H1 (cell line): Measurements from ENCODE around the gene TTC38. TPM values are rescaled to one million over a fixed set of nuclear protein-coding genes. Genes with fewer than 3 reads are reported as not detected.

Source experiments
- CTCF ChIA-PET: fragments of 300-600 bp; sonication (Branson Sonifier 250); formaldehyde crosslinking; loops from one replicate; lab custom pipeline; 2021; ENCODE audit not compliant: partially characterized antibody; lab: Charles Lee
- POLR2A ChIA-PET: fragments of 300-600 bp; sonication (Branson Sonifier 250); formaldehyde crosslinking; loops from one replicate; lab custom pipeline; 2021; ENCODE audit warnings: inconsistent platforms; ENCODE audit not compliant: partially characterized antibody; lab: Charles Lee
- DNase-seq, 2 experiments: peaks; one replicate each; pipeline versions ENCODE4 v3.0.0 to v3.0.0-alpha.2; 2010 to 2022; ENCODE audit warnings: low spot score in 2 of 2, low read depth in 1 of 2, mixed read lengths in 1 of 2
- FAIRE-seq: peaks from 2 replicates; lab custom pipeline; 2011; peaks lifted over from hg19 to GRCh38; lab: Jason Lieb, UNC
- H2AFZ ChIP-seq: 2 replicates; pipeline ENCODE4 v1.8.1; 2012; ENCODE audit warnings: low read length, inconsistent platforms
- H2AK5ac ChIP-seq: 2 replicates; pipeline ENCODE4 v1.6.1; 2013; ENCODE audit warnings: low read depth, low read length
- H2BK120ac ChIP-seq: replicated peaks from 2 replicates; pipeline ENCODE3; 2013; ENCODE audit warnings: low read depth, low read length, inconsistent platforms
- H2BK12ac ChIP-seq: 2 replicates; pipeline ENCODE4 v1.6.1; 2013; ENCODE audit warnings: low read depth, low read length
- H2BK15ac ChIP-seq: 2 replicates; pipeline ENCODE4 v1.6.1; 2013; ENCODE audit warnings: low read length
- H2BK20ac ChIP-seq: 2 replicates; pipeline ENCODE4 v1.6.1; 2013; ENCODE audit warnings: low read length
- H2BK5ac ChIP-seq: 2 replicates; pipeline ENCODE4 v1.6.1; 2013; ENCODE audit warnings: low read depth, low read length
- H3K14ac ChIP-seq: 2 replicates; pipeline ENCODE4 v1.6.1; 2013; ENCODE audit warnings: inconsistent platforms; ENCODE audit not compliant: insufficient read length
- H3K18ac ChIP-seq: 2 replicates; pipeline ENCODE4 v1.6.1; 2013; ENCODE audit warnings: low read length; ENCODE audit errors: extremely low read depth
- H3K23ac ChIP-seq: 2 replicates; pipeline ENCODE4 v1.6.1; 2013; ENCODE audit warnings: inconsistent platforms; ENCODE audit not compliant: insufficient read length
- H3K23me2 ChIP-seq: 2 replicates; pipeline ENCODE4 v1.6.1; 2013; ENCODE audit warnings: low read depth, low read length
- H3K27ac ChIP-seq: 2 replicates; pipeline ENCODE4 v1.6.1; 2011; ENCODE audit warnings: low read depth, low read length, inconsistent platforms
- H3K27me3 ChIP-seq, 4 experiments: replicated peaks in 1 of 4; 1 replicate in 1 of 4; 2 replicates in 3 of 4; pipeline versions ENCODE4 v1.6.1 to v1.8.1; 2011 to 2013; ENCODE audit warnings: low read length in 3 of 4, mild to moderate bottlenecking in 3 of 4, inconsistent platforms in 2 of 4, mixed read lengths in 2 of 4, moderate library complexity in 1 of 4; ENCODE audit not compliant: control insufficient read depth in 3 of 4, insufficient read depth in 3 of 4; ENCODE audit errors: extremely low read depth in 1 of 4
- H3K36me3 ChIP-seq, 4 experiments: 2 replicates each; pipeline versions ENCODE4 v1.6.1 to v1.8.1; 2011 to 2013; ENCODE audit warnings: mild to moderate bottlenecking in 4 of 4, low read length in 3 of 4, moderate library complexity in 2 of 4, control low read depth in 1 of 4, inconsistent platforms in 1 of 4; ENCODE audit not compliant: insufficient read depth in 4 of 4, control insufficient read depth in 2 of 4
- H3K4ac ChIP-seq: replicated peaks from 2 replicates; pipeline ENCODE3; 2013; ENCODE audit warnings: low read length, low read depth, mixed read lengths, inconsistent platforms; ENCODE audit not compliant: insufficient read length
- H3K4me1 ChIP-seq, 4 experiments: replicated peaks in 1 of 4; 1 replicate in 1 of 4; 2 replicates in 3 of 4; pipeline versions ENCODE4 v1.6.1 to v1.8.1; 2011 to 2013; ENCODE audit warnings: low read length in 3 of 4, inconsistent platforms in 2 of 4, mixed read lengths in 1 of 4; ENCODE audit not compliant: insufficient read depth in 4 of 4, control insufficient read depth in 3 of 4
- H3K4me2 ChIP-seq, 2 experiments: 2 replicates each; pipeline versions ENCODE4 v1.6.1 to v1.8.1; 2011 to 2013; ENCODE audit warnings: low read depth in 2 of 2, low read length in 2 of 2, control low read depth in 1 of 2, inconsistent platforms in 1 of 2, mild to moderate bottlenecking in 1 of 2; ENCODE audit not compliant: insufficient read depth in 1 of 2
- H3K4me3 ChIP-seq, 4 experiments: fragments of 200-600, 300-600 bp in 1 of 4; sonication (generic), shearing (Covaris generic), sonication (Bioruptor Twin) in 1 of 4; 2 replicates each; pipeline versions ENCODE4 v1.5.1 to v1.8.1; 2011 to 2016; ENCODE audit warnings: low read length in 4 of 4, low read depth in 3 of 4, control low read depth in 2 of 4, inconsistent platforms in 2 of 4, mild to moderate bottlenecking in 2 of 4, mixed read lengths in 1 of 4, moderate library complexity in 1 of 4; ENCODE audit not compliant: insufficient read depth in 2 of 4; ENCODE audit errors: extremely low read depth in 1 of 4
- H3K56ac ChIP-seq: replicated peaks from 2 replicates; pipeline ENCODE3; 2013; ENCODE audit warnings: low read depth, mild to moderate bottlenecking, mixed read lengths, low read length, inconsistent platforms; ENCODE audit not compliant: insufficient read length
- H3K79me1 ChIP-seq: 2 replicates; pipeline ENCODE4 v1.6.1; 2013; ENCODE audit warnings: low read depth, low read length, control low read depth
- H3K79me2 ChIP-seq, 2 experiments: 2 replicates each; pipeline versions ENCODE4 v1.6.1 to v1.8.1; 2012 to 2013; ENCODE audit warnings: low read length in 2 of 2, mild to moderate bottlenecking in 2 of 2, inconsistent platforms in 1 of 2; ENCODE audit not compliant: insufficient read depth in 2 of 2, control insufficient read depth in 1 of 2
- H3K9ac ChIP-seq, 4 experiments: replicated peaks in 1 of 4; 1 replicate in 1 of 4; 2 replicates in 3 of 4; pipeline versions ENCODE4 v1.6.1 to v1.8.1; 2011 to 2013; ENCODE audit warnings: low read depth in 3 of 4, low read length in 3 of 4, control low read depth in 2 of 4, mild to moderate bottlenecking in 2 of 4, moderate library complexity in 2 of 4, inconsistent platforms in 1 of 4; ENCODE audit errors: extremely low read depth in 1 of 4
- H3K9me3 ChIP-seq, 2 experiments: 2 replicates each; pipeline versions ENCODE4 v1.6.1 to v1.8.1; 2012 to 2013; ENCODE audit warnings: mild to moderate bottlenecking in 2 of 2, moderate library complexity in 2 of 2, control low read depth in 1 of 2, inconsistent platforms in 1 of 2, low read depth in 1 of 2, low read length in 1 of 2, mixed read lengths in 1 of 2; ENCODE audit not compliant: insufficient read depth in 2 of 2
- H4K20me1 ChIP-seq, 2 experiments: replicated peaks in 1 of 2; 2 replicates each; pipeline versions ENCODE3 to v1.8.1; 2011 to 2013; ENCODE audit warnings: inconsistent platforms in 2 of 2, low read length in 2 of 2, mild to moderate bottlenecking in 1 of 2; ENCODE audit not compliant: insufficient read depth in 2 of 2, control insufficient read depth in 1 of 2
- H4K5ac ChIP-seq: 2 replicates; pipeline ENCODE4 v1.6.1; 2013; ENCODE audit warnings: low read length, low read depth, mixed read lengths, inconsistent platforms; ENCODE audit not compliant: insufficient read length
- H4K8ac ChIP-seq: 2 replicates; pipeline ENCODE4 v1.8.0; 2013; ENCODE audit warnings: mild to moderate bottlenecking, moderate library complexity, low read length, inconsistent platforms; ENCODE audit not compliant: insufficient read depth; ENCODE audit errors: extremely low read depth
- H4K91ac ChIP-seq: replicated peaks from 2 replicates; pipeline ENCODE3; 2013; ENCODE audit warnings: low read length, mixed read lengths, inconsistent platforms; ENCODE audit not compliant: insufficient read length
- ATF2 ChIP-seq: IDR thresholded peaks from 2 replicates; pipeline ENCODE4 v1.6.1; 2012; ENCODE audit warnings: low read length, inconsistent platforms
- ATF3 ChIP-seq: IDR thresholded peaks from 2 replicates; pipeline ENCODE4 v1.6.1; 2011; ENCODE audit warnings: low read depth, mild to moderate bottlenecking, low read length; ENCODE audit not compliant: insufficient read depth
- BACH1 ChIP-seq: IDR thresholded peaks from 2 replicates; pipeline ENCODE4 v1.6.1; 2012; ENCODE audit warnings: low read length, improper control_type of control experiment
- CHD2 ChIP-seq: IDR thresholded peaks from 2 replicates; pipeline ENCODE4 v1.6.1; 2012; ENCODE audit warnings: low read length, improper control_type of control experiment
- CTBP2 ChIP-seq: IDR thresholded peaks from 2 replicates; pipeline ENCODE4 v1.7.0; 2011; ENCODE audit warnings: borderline replicate concordance, mild to moderate bottlenecking, moderate library complexity, mixed read lengths, low read length; ENCODE audit not compliant: insufficient read depth, insufficient read length
- GTF2F1 ChIP-seq: IDR thresholded peaks from 2 replicates; pipeline ENCODE4 v1.6.1; 2012; ENCODE audit warnings: low read depth, low read length, improper control_type of control experiment, borderline replicate concordance
- JUND ChIP-seq: IDR thresholded peaks from 2 replicates; pipeline ENCODE4 v1.6.1; 2011; ENCODE audit warnings: mild to moderate bottlenecking, improper control_type of control experiment, low read length
- SAP30 ChIP-seq: fragments of 300-600 bp; sonication (generic); IDR thresholded peaks from 2 replicates; pipeline ENCODE4 v1.7.1; 2012; ENCODE audit warnings: low read length, moderate library complexity, mild to moderate bottlenecking, inconsistent platforms; ENCODE audit not compliant: insufficient read depth, insufficient replicate concordance
- SIX5 ChIP-seq: IDR thresholded peaks from 2 replicates; pipeline ENCODE4 v1.6.1; 2011; ENCODE audit warnings: mild to moderate bottlenecking, low read depth, low read length
- SRF ChIP-seq: IDR thresholded peaks from 2 replicates; pipeline ENCODE4 v1.6.1; 2011; ENCODE audit warnings: mild to moderate bottlenecking, low read depth, low read length, moderate library complexity
- TBP ChIP-seq: IDR thresholded peaks from 2 replicates; pipeline ENCODE4 v1.6.1; 2011; ENCODE audit warnings: low read depth, low read length, improper control_type of control experiment
- TEAD4 ChIP-seq: IDR thresholded peaks from 2 replicates; pipeline ENCODE4 v1.6.1; 2012; ENCODE audit warnings: low read depth, low read length, inconsistent platforms, mixed read lengths
- YY1 ChIP-seq: IDR thresholded peaks from 2 replicates; pipeline ENCODE4 v1.6.1; 2011; ENCODE audit warnings: low read depth, mild to moderate bottlenecking, low read length
- WGBS, 2 experiments: shearing (Covaris generic) in 1 of 2; methylation state at CpG; one replicate each; pipeline versions ENCODE4 v1.1.6 to v1.1.7; 2013 to 2015; ENCODE audit warnings: low lambda C conversion rate in 2 of 2, mixed read lengths in 2 of 2, inconsistent platforms in 1 of 2, low coverage in 1 of 2, missing lambda C conversion rate in 1 of 2; ENCODE audit not compliant: insufficient replicate concordance in 2 of 2, insufficient coverage in 1 of 2, insufficient read length in 1 of 2; ENCODE audit errors: extremely low coverage in 1 of 2, missing lambda C conversion rate in 1 of 2; 5-methylcytosine and 5-hydroxymethylcytosine counted together
- polyA plus RNA-seq, 7 experiments: library from polyadenylated mRNA; depleted of rRNA in 3 of 7; stranded (reverse) in 5 of 7; unstranded in 2 of 7; fragments of >200 nt in 5 of 7; fragments of 200-250 nt in 2 of 7; gene quantifications; 1 replicate in 5 of 7; 2 replicates in 1 of 7; 4 replicates in 1 of 7; pipeline versions ENCODE4 v1.2.1 to v1.2.3, GENCODE V29; 2011 to 2013; ENCODE audit warnings: missing spikeins in 2 of 7, mixed read lengths in 2 of 7
- total RNA-seq: library from RNA; stranded (reverse); fragmentation: NEBNext Ultra II Directional; extraction: Animal tissue kit (Norgen Biotek cat#: 25700); gene quantifications from 2 replicates; pipeline ENCODE4 v1.2.1, GENCODE V29; 2021

Gene TTC38
- total and polyA plus RNA-seq, 2 of the 8 experiments (the other 6 are each of a cell fraction or from before 2014, with no cell fraction given) = 25.3 to 34.8 TPM

- Histone ChIP-seq H3K56ac (no peak overlapping the region), H3K4me3 (no peak overlapping the region), H2BK120ac (no peak overlapping the region), H3K18ac (no peak overlapping the region), H3K27ac (no peak overlapping the region), H2BK5ac (no peak overlapping the region), H3K27me3 (no peaks in the 10 kb centered on the region), H3K79me1 (no peaks in the 10 kb centered on the region), H2AFZ (no peak overlapping the region), H3K79me2 (no peaks in the 10 kb centered on the region), H3K23ac (no peak overlapping the region), H3K9ac (no peak overlapping the region), H3K4me1 (no peaks in the 10 kb centered on the region; a peak in 2 of 7 replicates), H2BK15ac (no peak overlapping the region), H3K14ac (no peak overlapping the region), H3K36me3 (no peaks in the 10 kb centered on the region), H4K8ac (peak overlapping the region; percentile 85; the same call in 1 of the 2 replicates), H3K4ac (no peak overlapping the region), H4K91ac (no peak overlapping the region), H2BK12ac (no peak overlapping the region), H2BK20ac (no peak overlapping the region), H4K5ac (no peak overlapping the region), H3K4me2 (no peak overlapping the region), H4K20me1 (peaks cover 0 to 7% of the 10 kb centered on the region in 2 experiments), H3K9me3 (no peaks in the 10 kb centered on the region), H2AK5ac (no peak overlapping the region), H3K23me2 (no peaks in the 10 kb centered on the region)
- ChIA-PET CTCF (no interaction called here), POLR2A (no interaction called here)
- DNase-seq (no peak), FAIRE-seq (no peak)
- 87% methylated on average over 10 of the region's 10 CpGs; no CpG with 5 or more reads in 1 of the 2 experiments for WGBS, 2 experiments
- TF ChIP-seq SAP30 = no peak
- TF ChIP-seq CHD2 = no peak
- TF ChIP-seq SIX5 = no peak
- no peak for TF ChIP-seq ATF3
- TF ChIP-seq SRF = no peak
- no peak for TF ChIP-seq YY1
- TF ChIP-seq CTBP2 = no peak
- no peak for TF ChIP-seq TBP
- no peak for TF ChIP-seq JUND
- no peak for TF ChIP-seq GTF2F1
- no peak for TF ChIP-seq BACH1
- no peak for TF ChIP-seq ATF2
- TF ChIP-seq TEAD4 = no peak
These were observed 42.9 kb upstream of the TTC38 start for GRCh38 chr22:46224898-46225290.
